ENCODE measurements around the gene TAMALIN.

The TAMALIN gene

DNA sequence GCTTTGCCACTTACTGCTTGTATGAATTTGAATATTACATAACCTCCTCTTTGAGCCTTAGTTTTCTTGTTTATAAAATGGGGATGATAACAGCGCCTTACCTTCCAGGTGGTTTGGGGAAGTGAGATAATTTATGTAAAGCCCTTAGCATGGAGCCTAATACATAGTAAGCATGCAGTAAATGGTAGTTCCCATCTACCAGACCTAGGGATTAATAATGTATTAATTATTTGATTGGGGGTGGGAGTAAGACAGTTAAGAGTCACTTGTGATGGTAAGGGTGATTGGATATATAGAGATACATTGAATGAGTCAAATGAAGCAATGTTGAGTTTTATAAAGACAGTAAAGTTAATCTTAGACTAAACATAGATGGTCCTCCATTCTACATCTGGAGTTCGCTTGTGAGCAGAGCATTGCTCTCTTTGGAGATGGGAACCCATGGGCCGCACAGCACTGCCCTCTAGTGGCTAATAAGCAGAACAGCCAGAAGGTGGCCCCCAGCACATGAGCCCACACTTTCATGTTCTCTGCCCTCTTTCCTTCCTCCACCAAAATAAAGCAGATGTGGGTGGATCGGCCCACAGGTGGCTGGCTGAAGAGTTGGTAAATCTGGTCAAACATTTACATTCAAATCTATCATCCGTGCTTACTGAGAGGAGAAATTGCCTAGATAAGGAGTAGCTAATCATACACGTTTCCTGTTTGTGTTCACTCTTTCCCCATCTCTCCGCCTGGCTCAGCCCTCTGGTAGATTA is 26.5 kb upstream of the TAMALIN start:
- TF ChIP-seq PAX5 (IDR thresholded peaks at IDR 0.05; ENCODE audit: insufficient read depth, low read length, severe bottlenecking) (no peak), POLR2AphosphoS5 (IDR thresholded peaks at IDR 0.05; ENCODE audit: low read depth, low read length) (no peak), SPI1 (IDR thresholded peaks at IDR 0.05; ENCODE audit: low read depth, low read length) (no peak), POLR2A (IDR thresholded peaks at IDR 0.05; ENCODE audit: low read depth, low read length) (no peak), TAF1 (IDR thresholded peaks at IDR 0.05; ENCODE audit: low read depth, low read length) (no peak), POU2F2 (IDR thresholded peaks at IDR 0.05; ENCODE audit: low read depth, low read length) (no peak)
- DNase-seq (ENCODE audit: insufficient read length, low spot score) (peak; percentile 59), FAIRE-seq (peak; percentile 87)

DNA sequence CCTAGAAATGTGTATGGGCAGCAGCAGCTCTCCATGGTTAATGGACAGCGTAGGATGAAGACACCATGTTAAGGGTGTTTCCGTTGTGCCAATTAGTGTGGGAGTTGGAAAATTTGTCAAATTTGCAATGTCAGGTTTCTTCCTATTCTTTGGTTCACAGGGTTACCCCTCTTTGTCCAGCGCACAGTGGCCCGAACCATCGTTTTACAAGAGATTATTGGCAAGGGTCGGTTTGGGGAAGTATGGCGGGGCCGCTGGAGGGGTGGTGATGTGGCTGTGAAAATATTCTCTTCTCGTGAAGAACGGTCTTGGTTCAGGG is 26.0 kb upstream of the TAMALIN start:
- TF ChIP-seq POLR2A (IDR thresholded peaks at IDR 0.05; ENCODE audit: low read depth, low read length): no peak
- no peak for TF ChIP-seq PAX5 (IDR thresholded peaks at IDR 0.05; ENCODE audit: insufficient read depth, low read length, severe bottlenecking)
- no peak for TF ChIP-seq SPI1 (IDR thresholded peaks at IDR 0.05; ENCODE audit: low read depth, low read length)
- no peak for TF ChIP-seq TAF1 (IDR thresholded peaks at IDR 0.05; ENCODE audit: low read depth, low read length)
- TF ChIP-seq POU2F2 (IDR thresholded peaks at IDR 0.05; ENCODE audit: low read depth, low read length): no peak
- no peak for TF ChIP-seq POLR2AphosphoS5 (IDR thresholded peaks at IDR 0.05; ENCODE audit: low read depth, low read length)
- DNase-seq (ENCODE audit: insufficient read length, low spot score): no peak
- FAIRE-seq: no peak

DNA sequence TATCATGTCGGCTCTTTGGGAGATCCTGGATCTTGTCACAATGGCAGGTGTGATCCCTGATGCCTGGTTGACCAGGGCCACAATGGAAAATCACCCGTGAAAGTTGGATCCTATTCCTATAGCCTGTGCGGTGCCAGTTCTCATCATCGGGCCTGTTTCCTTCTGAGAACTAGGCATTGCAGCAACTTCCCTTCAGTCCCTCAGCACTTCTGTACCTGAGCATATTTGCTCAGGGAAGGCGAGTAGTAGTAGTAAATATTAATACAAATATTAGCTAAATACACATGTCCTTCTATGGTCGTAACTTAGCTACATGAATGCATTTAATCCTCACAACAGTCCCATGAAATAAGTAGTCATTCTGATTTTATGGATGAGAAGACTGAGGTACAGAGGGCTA is 22.1 kb upstream of the TAMALIN start:
- DNase-seq (ENCODE audit: insufficient read length, low spot score) (no peak), FAIRE-seq (no peak)
- TF ChIP-seq POLR2A (IDR thresholded peaks at IDR 0.05; ENCODE audit: low read depth, low read length): no peak
- no peak for TF ChIP-seq POLR2AphosphoS5 (IDR thresholded peaks at IDR 0.05; ENCODE audit: low read depth, low read length)
- no peak for TF ChIP-seq PAX5 (IDR thresholded peaks at IDR 0.05; ENCODE audit: insufficient read depth, low read length, severe bottlenecking)
- TF ChIP-seq TAF1 (IDR thresholded peaks at IDR 0.05; ENCODE audit: low read depth, low read length): no peak
- no peak for TF ChIP-seq SPI1 (IDR thresholded peaks at IDR 0.05; ENCODE audit: low read depth, low read length)
- no peak for TF ChIP-seq POU2F2 (IDR thresholded peaks at IDR 0.05; ENCODE audit: low read depth, low read length)

DNA sequence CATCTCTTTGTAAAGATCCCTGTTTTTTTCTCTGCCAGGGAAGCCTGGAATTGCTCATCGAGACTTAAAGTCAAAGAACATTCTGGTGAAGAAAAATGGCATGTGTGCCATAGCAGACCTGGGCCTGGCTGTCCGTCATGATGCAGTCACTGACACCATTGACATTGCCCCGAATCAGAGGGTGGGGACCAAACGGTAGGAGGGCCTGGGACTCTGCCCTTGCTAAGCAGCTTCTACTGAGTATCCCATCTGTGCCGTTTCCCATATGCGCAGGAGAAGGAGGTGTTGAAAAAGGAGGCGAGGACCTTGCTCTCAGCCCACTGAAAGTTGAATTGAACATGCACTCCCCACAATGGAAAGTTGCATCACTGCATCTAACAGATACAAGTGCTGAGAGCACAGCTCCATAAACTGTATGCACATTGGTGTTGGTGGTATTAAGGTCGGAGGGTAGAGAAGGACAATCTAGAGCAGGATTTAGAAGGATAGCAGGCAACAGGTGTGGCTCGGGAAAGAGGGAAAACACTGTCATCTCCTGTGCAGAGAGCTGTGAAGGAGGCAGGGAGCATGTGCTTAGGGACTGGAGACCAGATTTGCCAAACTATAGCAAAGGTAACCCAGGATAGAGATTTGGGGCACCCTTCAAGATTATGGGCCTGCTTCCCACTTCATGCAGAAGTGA is 21.5 kb upstream of the TAMALIN start:
- FAIRE-seq (no peak), DNase-seq (ENCODE audit: insufficient read length, low spot score) (no peak)
- TF ChIP-seq POU2F2 (IDR thresholded peaks at IDR 0.05; ENCODE audit: low read depth, low read length) (no peak), POLR2A (IDR thresholded peaks at IDR 0.05; ENCODE audit: low read depth, low read length) (no peak), SPI1 (IDR thresholded peaks at IDR 0.05; ENCODE audit: low read depth, low read length) (no peak), PAX5 (IDR thresholded peaks at IDR 0.05; ENCODE audit: insufficient read depth, low read length, severe bottlenecking) (no peak), TAF1 (IDR thresholded peaks at IDR 0.05; ENCODE audit: low read depth, low read length) (no peak), POLR2AphosphoS5 (IDR thresholded peaks at IDR 0.05; ENCODE audit: low read depth, low read length) (no peak)

DNA sequence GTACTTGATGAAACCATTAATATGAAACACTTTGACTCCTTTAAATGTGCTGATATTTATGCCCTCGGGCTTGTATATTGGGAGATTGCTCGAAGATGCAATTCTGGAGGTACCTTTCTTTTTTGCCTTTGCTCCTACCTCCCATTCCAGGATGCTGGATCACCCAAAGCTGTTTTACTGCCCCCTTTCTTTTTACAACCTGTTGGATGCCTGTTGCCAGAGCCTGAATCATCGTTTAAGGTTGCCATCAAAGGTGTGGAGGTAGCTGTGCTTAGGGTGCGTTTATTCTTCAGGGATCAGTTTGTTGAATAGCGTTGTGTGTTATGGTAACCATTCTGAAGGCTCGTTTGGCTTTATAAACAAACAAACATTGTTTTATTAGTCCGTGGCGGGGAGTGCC is 19.9 kb upstream of the TAMALIN start:
- no peak for TF ChIP-seq POU2F2 (IDR thresholded peaks at IDR 0.05; ENCODE audit: low read depth, low read length)
- no peak for TF ChIP-seq PAX5 (IDR thresholded peaks at IDR 0.05; ENCODE audit: insufficient read depth, low read length, severe bottlenecking)
- TF ChIP-seq TAF1 (IDR thresholded peaks at IDR 0.05; ENCODE audit: low read depth, low read length): no peak
- no peak for TF ChIP-seq SPI1 (IDR thresholded peaks at IDR 0.05; ENCODE audit: low read depth, low read length)
- no peak for DNase-seq (ENCODE audit: insufficient read length, low spot score)
- no peak for FAIRE-seq

DNA sequence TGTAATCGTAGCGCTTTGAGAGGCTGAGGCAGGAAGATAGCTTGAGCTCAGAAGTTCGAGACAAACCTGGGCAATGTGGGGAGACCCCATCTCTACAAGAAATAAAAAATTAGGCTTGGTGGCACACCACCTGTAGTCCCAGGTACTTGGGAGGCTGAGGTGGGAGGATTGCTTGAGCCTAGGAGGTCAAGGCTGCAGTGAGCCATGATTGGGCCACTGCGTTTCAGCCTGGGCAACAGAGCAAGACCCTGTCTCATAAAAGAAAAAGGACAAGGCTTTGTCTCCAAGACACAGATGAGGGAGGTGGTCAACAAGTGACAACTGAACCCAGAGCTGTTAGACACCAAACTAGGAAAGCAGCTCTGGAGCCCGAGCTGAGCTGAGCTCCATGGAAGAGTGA is 14.5 kb upstream of the TAMALIN start:
- no peak for TF ChIP-seq POLR2A (IDR thresholded peaks at IDR 0.05; ENCODE audit: low read depth, low read length)
- no peak for TF ChIP-seq POLR2AphosphoS5 (IDR thresholded peaks at IDR 0.05; ENCODE audit: low read depth, low read length)
- TF ChIP-seq SPI1 (IDR thresholded peaks at IDR 0.05; ENCODE audit: low read depth, low read length): no peak
- TF ChIP-seq TAF1 (IDR thresholded peaks at IDR 0.05; ENCODE audit: low read depth, low read length): no peak
- no peak for TF ChIP-seq PAX5 (IDR thresholded peaks at IDR 0.05; ENCODE audit: insufficient read depth, low read length, severe bottlenecking)
- TF ChIP-seq POU2F2 (IDR thresholded peaks at IDR 0.05; ENCODE audit: low read depth, low read length): no peak
- no peak for FAIRE-seq
- no peak for DNase-seq (ENCODE audit: insufficient read length, low spot score)

DNA sequence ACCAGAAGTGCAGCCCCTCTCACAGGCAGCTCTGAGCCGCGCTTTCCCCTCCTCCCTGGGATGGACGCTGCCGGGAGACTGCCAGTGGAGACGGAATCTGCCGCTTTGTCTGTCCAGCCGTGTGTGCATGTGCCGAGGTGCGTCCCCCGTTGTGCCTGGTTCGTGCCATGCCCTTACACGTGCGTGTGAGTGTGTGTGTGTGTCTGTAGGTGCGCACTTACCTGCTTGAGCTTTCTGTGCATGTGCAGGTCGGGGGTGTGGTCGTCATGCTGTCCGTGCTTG is 12.3 kb upstream of the TAMALIN start:
- no peak for DNase-seq (ENCODE audit: insufficient read length, low spot score)
- TF ChIP-seq TAF1 (IDR thresholded peaks at IDR 0.05; ENCODE audit: low read depth, low read length) (no peak), POLR2AphosphoS5 (IDR thresholded peaks at IDR 0.05; ENCODE audit: low read depth, low read length) (no peak), SPI1 (IDR thresholded peaks at IDR 0.05; ENCODE audit: low read depth, low read length) (no peak), POU2F2 (IDR thresholded peaks at IDR 0.05; ENCODE audit: low read depth, low read length) (no peak), POLR2A (IDR thresholded peaks at IDR 0.05; ENCODE audit: low read depth, low read length) (no peak), PAX5 (IDR thresholded peaks at IDR 0.05; ENCODE audit: insufficient read depth, low read length, severe bottlenecking) (no peak)
- no peak for FAIRE-seq

DNA sequence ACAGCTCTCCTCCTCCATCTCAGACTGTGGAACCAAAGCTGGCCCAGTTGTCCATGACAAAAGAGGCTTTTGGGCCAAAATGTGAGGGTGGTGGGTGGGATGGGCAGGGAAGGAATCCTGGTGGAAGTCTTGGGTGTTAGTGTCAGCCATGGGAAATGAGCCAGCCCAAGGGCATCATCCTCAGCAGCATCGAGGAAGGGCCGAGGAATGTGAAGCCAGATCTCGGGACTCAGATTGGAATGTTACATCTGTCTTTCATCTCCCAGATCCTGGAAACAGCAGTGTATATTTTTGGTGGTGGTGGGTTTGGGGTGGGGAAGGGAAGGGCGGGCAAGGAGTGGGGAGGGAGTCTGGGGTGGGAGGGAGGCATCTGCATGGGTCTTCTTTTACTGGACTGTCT is 11.8 kb upstream of the TAMALIN start:
- DNase-seq (ENCODE audit: insufficient read length, low spot score) (no peak), FAIRE-seq (no peak)
- TF ChIP-seq POLR2AphosphoS5 (IDR thresholded peaks at IDR 0.05; ENCODE audit: low read depth, low read length): no peak
- no peak for TF ChIP-seq POLR2A (IDR thresholded peaks at IDR 0.05; ENCODE audit: low read depth, low read length)
- TF ChIP-seq POU2F2 (IDR thresholded peaks at IDR 0.05; ENCODE audit: low read depth, low read length): no peak
- no peak for TF ChIP-seq PAX5 (IDR thresholded peaks at IDR 0.05; ENCODE audit: insufficient read depth, low read length, severe bottlenecking)
- no peak for TF ChIP-seq SPI1 (IDR thresholded peaks at IDR 0.05; ENCODE audit: low read depth, low read length)
- no peak for TF ChIP-seq TAF1 (IDR thresholded peaks at IDR 0.05; ENCODE audit: low read depth, low read length)

DNA sequence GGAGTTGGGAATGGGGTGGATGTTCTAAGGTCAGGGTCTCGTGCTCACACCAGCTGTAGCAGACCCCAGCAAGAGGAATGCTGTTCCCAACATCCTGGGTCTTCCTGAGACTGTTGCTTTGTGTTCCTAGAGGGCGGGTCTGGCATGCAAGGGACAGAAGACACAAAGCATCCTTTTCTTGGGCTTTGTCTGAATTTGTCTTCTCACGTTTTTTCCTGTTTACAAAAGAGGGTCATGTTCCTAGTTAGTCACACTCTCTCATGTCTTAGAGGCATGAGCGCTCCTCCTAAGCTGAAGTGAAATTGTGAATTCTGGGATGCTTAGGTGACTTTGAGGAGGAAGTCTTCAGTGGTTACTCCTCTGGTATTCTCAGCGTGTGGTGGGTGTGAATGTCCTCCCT is 9.6 kb upstream of the TAMALIN start:
- FAIRE-seq: no peak
- no peak for TF ChIP-seq PAX5 (IDR thresholded peaks at IDR 0.05; ENCODE audit: insufficient read depth, low read length, severe bottlenecking)
- TF ChIP-seq POU2F2 (IDR thresholded peaks at IDR 0.05; ENCODE audit: low read depth, low read length): no peak
- TF ChIP-seq POLR2A (IDR thresholded peaks at IDR 0.05; ENCODE audit: low read depth, low read length): no peak
- no peak for TF ChIP-seq SPI1 (IDR thresholded peaks at IDR 0.05; ENCODE audit: low read depth, low read length)
- no peak for TF ChIP-seq POLR2AphosphoS5 (IDR thresholded peaks at IDR 0.05; ENCODE audit: low read depth, low read length)
- no peak for TF ChIP-seq TAF1 (IDR thresholded peaks at IDR 0.05; ENCODE audit: low read depth, low read length)
- no peak for DNase-seq (ENCODE audit: insufficient read length, low spot score)

All from GM12891 (cell line).